ENCODE data around the gene PCSK6. TPM values are rescaled to one million over a fixed set of nuclear protein-coding genes. Genes with fewer than 3 reads are reported as not detected.

PCSK6 gene
- total and polyA plus RNA-seq, 7 donors = 8.3 to 32.7 (median 13.3) TPM

DNA sequence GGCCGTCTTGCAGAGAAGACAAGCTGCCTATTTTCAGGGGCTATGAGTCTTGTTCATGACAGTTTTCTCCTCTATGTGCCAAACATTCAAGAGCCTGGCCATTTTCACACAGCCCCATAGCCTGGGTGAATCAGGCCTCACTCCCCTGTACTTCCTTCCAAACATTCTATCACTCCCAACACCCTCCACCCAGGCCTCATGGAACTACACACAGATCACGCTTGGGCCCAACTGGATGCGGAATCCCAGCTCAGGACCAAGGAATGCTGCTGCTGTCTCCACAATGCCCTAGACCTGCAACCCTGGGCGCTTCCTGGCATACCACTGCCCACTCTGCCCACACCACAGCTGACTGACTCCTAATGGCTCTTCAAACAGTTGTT, 39.4 kb upstream of the PCSK6 start:
- peak; percentile 16 to 28 (median 18) for ATAC-seq
- intact Hi-C loops (cut with DNase I) = no loop called here
- H3K27ac ChIP-seq = no peak overlapping the region

DNA sequence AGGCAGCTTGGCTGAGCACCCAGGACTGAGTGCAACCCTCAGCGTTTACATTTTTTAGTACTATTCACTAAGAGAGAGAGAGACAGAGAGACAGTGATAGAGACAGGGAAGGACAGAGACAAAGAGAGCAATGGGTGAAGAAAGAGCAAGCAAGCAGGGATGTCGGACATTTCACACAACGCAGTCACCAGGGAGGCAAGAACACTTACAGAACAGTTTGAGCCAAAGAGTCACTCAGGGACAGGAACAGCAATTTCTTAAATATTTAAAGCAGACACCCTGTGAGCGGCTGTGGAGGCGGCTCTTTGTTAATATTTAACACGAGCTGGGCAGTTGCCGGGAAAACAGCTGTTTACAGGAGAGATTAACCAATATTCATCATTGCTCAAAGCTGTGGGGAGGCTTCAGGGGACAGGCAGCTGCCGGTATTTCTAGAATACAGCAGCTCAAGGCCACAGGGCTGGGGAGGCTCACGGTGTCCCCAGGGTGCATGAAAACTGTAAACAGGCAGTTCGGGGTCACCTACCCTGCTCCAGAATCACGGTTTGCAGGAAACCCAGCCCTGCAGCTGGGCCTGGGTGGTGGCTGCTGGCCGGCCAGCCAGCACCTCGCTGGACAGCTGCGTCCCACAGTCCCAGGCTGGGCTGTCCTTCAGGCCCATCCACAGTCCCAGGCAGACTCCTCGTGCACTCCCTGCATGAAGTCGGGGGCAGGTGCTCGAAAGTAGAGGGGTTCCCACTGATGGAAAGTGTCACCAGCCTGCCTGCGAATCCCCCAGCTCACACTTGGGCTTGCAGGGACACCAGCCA, 38.8 kb upstream of the PCSK6 start:
- TF ChIP-seq, protein P1, sequence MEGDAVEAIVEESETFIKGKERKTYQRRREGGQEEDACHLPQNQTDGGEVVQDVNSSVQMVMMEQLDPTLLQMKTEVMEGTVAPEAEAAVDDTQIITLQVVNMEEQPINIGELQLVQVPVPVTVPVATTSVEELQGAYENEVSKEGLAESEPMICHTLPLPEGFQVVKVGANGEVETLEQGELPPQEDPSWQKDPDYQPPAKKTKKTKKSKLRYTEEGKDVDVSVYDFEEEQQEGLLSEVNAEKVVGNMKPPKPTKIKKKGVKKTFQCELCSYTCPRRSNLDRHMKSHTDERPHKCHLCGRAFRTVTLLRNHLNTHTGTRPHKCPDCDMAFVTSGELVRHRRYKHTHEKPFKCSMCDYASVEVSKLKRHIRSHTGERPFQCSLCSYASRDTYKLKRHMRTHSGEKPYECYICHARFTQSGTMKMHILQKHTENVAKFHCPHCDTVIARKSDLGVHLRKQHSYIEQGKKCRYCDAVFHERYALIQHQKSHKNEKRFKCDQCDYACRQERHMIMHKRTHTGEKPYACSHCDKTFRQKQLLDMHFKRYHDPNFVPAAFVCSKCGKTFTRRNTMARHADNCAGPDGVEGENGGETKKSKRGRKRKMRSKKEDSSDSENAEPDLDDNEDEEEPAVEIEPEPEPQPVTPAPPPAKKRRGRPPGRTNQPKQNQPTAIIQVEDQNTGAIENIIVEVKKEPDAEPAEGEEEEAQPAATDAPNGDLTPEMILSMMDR (IDR thresholded peaks at IDR 0.05) = no peak
- WGBS, 3 donors = 29 to 39% (median 35%) methylated on average over 18 of the region's 18 CpGs

More for the DNA sequence above, 39.4 kb upstream of the PCSK6 start:
- Histone ChIP-seq H3K27me3 (ENCODE audit: insufficient read depth in 3 of 3, low read length in 2 of 3) (peaks cover 0 to 2% (median 0%) of the 10 kb centered on the region in 3 donors), H3K4me3 (no peak overlapping the region), H3K36me3 (ENCODE audit: insufficient read depth in 1 of 2, low read depth in 1 of 2) (no peaks in the 10 kb centered on the region), H3K4me1 (no peaks in the 10 kb centered on the region), H3K9me3 (no peaks in the 10 kb centered on the region)
- DNase-seq = peak in 1 of 2 donors; percentile 35
- 65 to 84% (median 70%) methylated on average over 4 of the region's 4 CpGs for WGBS, 3 donors
- TF ChIP-seq, protein P1 (IDR thresholded peaks at IDR 0.05) = no peak

DNA sequence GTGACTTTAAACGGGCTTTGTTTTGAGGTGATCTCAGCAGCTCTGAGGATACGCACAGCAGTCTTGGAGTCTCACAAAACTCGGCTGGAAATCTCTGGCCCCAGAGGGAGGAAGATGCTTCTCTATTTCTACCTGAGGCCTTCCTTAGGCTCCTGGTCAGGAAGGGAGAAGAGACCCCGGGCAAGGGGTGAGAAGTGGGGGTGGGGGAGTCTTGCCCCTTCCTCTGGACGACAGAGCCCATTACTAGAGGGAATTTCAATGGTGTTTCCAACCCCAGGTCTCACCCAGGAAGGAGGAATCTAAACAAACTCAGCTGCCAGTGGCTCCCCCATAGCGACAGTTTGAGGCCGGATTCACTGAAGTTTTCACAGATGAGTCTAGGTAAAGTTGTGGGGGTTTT, 37.4 kb upstream of the PCSK6 start:
- Histone ChIP-seq H3K4me3 (no peak overlapping the region), H3K27me3 (ENCODE audit: insufficient read depth in 3 of 3, low read length in 2 of 3) (peaks cover 0 to 2% (median 0%) of the 10 kb centered on the region in 3 donors), H3K9me3 (no peaks in the 10 kb centered on the region), H3K27ac (no peak overlapping the region), H3K36me3 (ENCODE audit: insufficient read depth in 1 of 2, low read depth in 1 of 2) (no peaks in the 10 kb centered on the region), H3K4me1 (no peaks in the 10 kb centered on the region)
- intact Hi-C loops (cut with DNase I) = no loop called here
- ATAC-seq = no peak
- TF ChIP-seq, protein P1 (IDR thresholded peaks at IDR 0.05) = no peak
- 91 to 95% (median 94%) methylated on average over 7 of the region's 7 CpGs for WGBS, 3 donors
- no peak for DNase-seq

More for the DNA sequence above, 38.8 kb upstream of the PCSK6 start:
- intact Hi-C loops (cut with DNase I) = no loop called here
- no peak overlapping the region for H3K4me3 ChIP-seq
- no peaks in the 10 kb centered on the region for H3K4me1 ChIP-seq
- DNase-seq (peak; percentile 57 to 84), ATAC-seq (peak; percentile 42 to 80 (median 62))
- H3K36me3 ChIP-seq (ENCODE audit: insufficient read depth in 1 of 2, low read depth in 1 of 2) = no peaks in the 10 kb centered on the region
- peaks cover 0 to 2% (median 0%) of the 10 kb centered on the region in 3 donors for H3K27me3 ChIP-seq (ENCODE audit: insufficient read depth in 3 of 3, low read length in 2 of 3)
- H3K27ac ChIP-seq = no peak overlapping the region
- no peaks in the 10 kb centered on the region for H3K9me3 ChIP-seq

DNA sequence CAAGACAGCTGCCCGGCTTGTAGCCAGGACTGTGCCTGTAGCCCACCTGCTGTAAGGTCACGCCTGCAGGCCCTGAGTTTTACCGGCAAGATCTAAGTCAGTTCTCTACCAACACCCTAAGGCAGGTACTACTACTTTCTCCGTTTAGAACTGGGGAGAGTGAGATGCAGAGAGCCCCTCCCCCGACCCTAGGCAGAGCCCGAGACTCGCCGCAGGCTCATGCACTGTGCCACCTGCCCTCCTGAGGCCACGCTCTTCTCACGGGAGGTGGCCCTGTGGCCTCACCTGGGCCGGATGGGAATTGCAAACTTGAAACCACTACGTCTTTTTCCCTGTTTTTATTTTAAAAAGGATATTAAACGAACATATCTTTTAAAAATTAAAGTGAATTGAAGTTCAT, 36.9 kb upstream of the PCSK6 start:
- Histone ChIP-seq H3K27ac (no peak overlapping the region), H3K27me3 (ENCODE audit: insufficient read depth in 3 of 3, low read length in 2 of 3) (peaks cover 0 to 2% (median 0%) of the 10 kb centered on the region in 3 donors), H3K36me3 (ENCODE audit: insufficient read depth in 1 of 2, low read depth in 1 of 2) (no peaks in the 10 kb centered on the region), H3K4me3 (no peak overlapping the region), H3K9me3 (no peaks in the 10 kb centered on the region), H3K4me1 (no peaks in the 10 kb centered on the region)
- 78 to 80% (median 78%) methylated on average over 13 of the region's 13 CpGs for WGBS, 3 donors
- DNase-seq = no peak
- ATAC-seq = no peak
- intact Hi-C loops (cut with DNase I) = no loop called here
- TF ChIP-seq, protein P1 (IDR thresholded peaks at IDR 0.05) = no peak
